Left colon (tissue), 2 donors: ENCODE measurements around the gene DGKA. TPM values are rescaled to one million over a fixed set of nuclear protein-coding genes. Genes with fewer than 3 reads are reported as not detected.
"Not testable (repeated sequence)": the region's sequence is repeated elsewhere in the genome, so short reads cannot be mapped to it uniquely, and the experiment has no call there.

Source experiments
- ATAC-seq: fragments of 200-7000 bp; cut with Tn5 transposase; one replicate; pipeline ENCODE4 v1.9.1; 2020; ENCODE audit warnings: mild to moderate bottlenecking, moderate library complexity
- DNase-seq, 2 donors: peaks; one replicate each; pipeline ENCODE4 v3.0.0-alpha.2; 2020
- intact Hi-C, 2 donors: fragments of 100-400 bp; cut with DNase I in 1 of 2; cut with micrococcal nuclease in 1 of 2; formaldehyde crosslinking; loops; one replicate each; pipeline versions ENCODE4 v1.11.2 to v1.14.0; 2022; cut with DNase I, micrococcal nuclease
- long read RNA-seq: library from polyadenylated mRNA; unstranded; transcript quantifications from one replicate; pipeline ENCODE4 v2.0.0, GENCODE V29; 2021
- total RNA-seq, 2 donors: library from RNA; stranded (reverse); fragmentation: NEBNext Ultra II Directional; extraction: Animal tissue kit (Norgen Biotek cat#: 25700); gene quantifications; one replicate each; pipeline ENCODE4 v1.2.1, GENCODE V29; 2021
- donor health status: DM: no; HTN: no; CAD: no.
- donor health status: DM: yes; HTN: yes; CAD: no.

The DGKA gene
- total RNA-seq, result 100 to 1,000 TPM; 108 to 114 TPM
- long read RNA-seq, partial matches to known transcripts, result 1 of 24 reads
- long read RNA-seq, other reads (novel, unspliced or antisense), result 21 of 24 reads

- DNase-seq (peak; percentile 67 to 76), ATAC-seq (peak; percentile 30)
- intact Hi-C loops, result loop anchor here in 1 of 2 donors (5.0 kb wide), 1 partner anchor 41 kb away; the partner anchor contains the start of gene RAB5B
Measured at GRCh38 chr12:55930771-55931316, at the start of gene DGKA. Gene DGKA (plus strand): TSS chr12:55931162. CDS start chr12:55936504, 5,342 bp downstream.

- intact Hi-C loops, result no loop called here
- DNase-seq, result no peak
- no peak for ATAC-seq
Measured at GRCh38 chr12:55885113-55885512, 45.8 kb upstream of the DGKA start.

GRCh38 chr12:55891310-55891709 is 39.7 kb upstream of the DGKA start:
- DNase-seq (no peak), ATAC-seq (no peak)

GRCh38 chr12:55893723-55894122 is 37.2 kb upstream of the DGKA start:
- intact Hi-C loops, result no loop called here
- DNase-seq (no peak), ATAC-seq (no peak)

More at GRCh38 chr12:55891310-55891709, 39.7 kb upstream of the DGKA start:
- intact Hi-C loops, result no loop called here

- DNase-seq (no peak), ATAC-seq (peak; percentile 39)
- intact Hi-C loops, result no loop called here
Measured at GRCh38 chr12:55899082-55899481, 31.9 kb upstream of the DGKA start.

GRCh38 chr12:55901881-55902490 is 29.0 kb upstream of the DGKA start:
- DNase-seq (no peak), ATAC-seq (no peak)
- intact Hi-C loops, result no loop called here

- ATAC-seq, result no peak
- intact Hi-C loops, result no loop called here
- DNase-seq, result no peak
Measured at GRCh38 chr12:55906056-55906455, 24.9 kb upstream of the DGKA start.

GRCh38 chr12:55908726-55909512 is 22.0 kb upstream of the DGKA start:
- DNase-seq (no peak), ATAC-seq (no peak)
- intact Hi-C loops, result no loop called here

GRCh38 chr12:55909513-55909884 is 21.5 kb upstream of the DGKA start:
- intact Hi-C loops, result no loop called here
- no peak for ATAC-seq
- no peak for DNase-seq

- intact Hi-C loops, result no loop called here
- ATAC-seq (no peak), DNase-seq (no peak)
Measured at GRCh38 chr12:55912908-55913307, 18.1 kb upstream of the DGKA start.

- intact Hi-C loops, result no loop called here
- ATAC-seq, result no peak
- DNase-seq, result no peak
Measured at GRCh38 chr12:55915482-55915859, 15.5 kb upstream of the DGKA start.

- DNase-seq, intact Hi-C loops: not testable (repeated sequence)
- ATAC-seq, result peak; percentile 87
Measured at GRCh38 chr12:55919032-55919431, 11.9 kb upstream of the DGKA start.

- DNase-seq (no peak), ATAC-seq (no peak)
- intact Hi-C loops, result loop anchor here in 1 of 2 donors (10.0 kb wide), 1 partner anchor 97 kb away; the partner anchor contains the start of gene DNAJC14
Measured at GRCh38 chr12:55922126-55922525, 8.8 kb upstream of the DGKA start.

GRCh38 chr12:55923648-55924047 is 7.3 kb upstream of the DGKA start:
- ATAC-seq, DNase-seq: not testable (repeated sequence)
- intact Hi-C loops, result loop anchor here in 1 of 2 donors (10.0 kb wide), 1 partner anchor 99 kb away; the partner anchor contains the start of gene DNAJC14

GRCh38 chr12:55925371-55925770 is 5.6 kb upstream of the DGKA start:
- intact Hi-C loops, result loop anchor here in 1 of 2 donors (10.0 kb wide), 1 partner anchor 101 kb away; the partner anchor contains the start of gene DNAJC14
- ATAC-seq (no peak), DNase-seq (no peak)

- intact Hi-C loops, result loop anchor here in 1 of 2 donors (10.0 kb wide), 1 partner anchor 101 kb away; the partner anchor contains the start of gene DNAJC14
- ATAC-seq, result no peak
Measured at GRCh38 chr12:55925870-55926737, 4.9 kb upstream of the DGKA start.

GRCh38 chr12:55926738-55927587 is 4.0 kb upstream of the DGKA start:
- intact Hi-C loops, result loop anchor here in 1 of 2 donors (10.0 kb wide), 1 partner anchor 102 kb away; the partner anchor contains the start of gene DNAJC14
- DNase-seq, result peak; percentile 87 to 96
- peak; percentile 63 for ATAC-seq

More at GRCh38 chr12:55925870-55926737, 4.9 kb upstream of the DGKA start:
- no peak for DNase-seq
